ENCODE measurements around the gene PSMD2.
A peak's percentile ranks its signal among the peaks of the same experiment; 100 is the strongest.

PSMD2 gene

DNA sequence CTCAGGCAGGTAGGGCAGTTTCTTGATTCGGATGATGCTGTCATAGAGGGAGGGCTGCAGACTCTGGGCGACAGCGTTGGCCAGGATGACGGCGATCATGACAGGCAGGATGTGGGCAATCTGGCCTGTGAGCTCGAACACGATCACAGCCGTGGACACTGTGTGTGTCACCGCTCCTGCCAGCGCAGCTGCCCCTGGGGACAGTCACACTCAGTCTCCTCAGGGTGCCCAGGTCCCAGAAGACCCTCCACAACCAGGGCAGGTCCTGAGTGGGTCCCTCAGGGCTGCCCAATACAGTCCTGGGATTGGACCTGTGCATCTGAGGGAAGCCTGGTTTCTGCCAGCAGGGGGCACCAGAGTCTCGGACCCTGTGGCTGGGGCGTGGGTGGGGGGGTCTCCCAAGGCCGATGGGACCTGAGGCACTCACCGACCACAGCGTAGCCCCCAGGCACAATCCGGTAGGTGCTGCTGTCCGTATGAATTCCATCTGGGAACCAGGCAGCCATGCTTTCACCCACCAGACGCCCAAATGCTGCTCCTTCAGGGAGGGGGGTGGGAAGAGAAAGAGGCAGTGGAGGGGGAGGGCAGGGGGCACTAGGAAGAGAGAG lies 55.2 kb downstream of the PSMD2 start:
- DNase-seq (ENCODE audit: insufficient read length, low spot score), result no peak
- peak; percentile 9 for FAIRE-seq

DNA sequence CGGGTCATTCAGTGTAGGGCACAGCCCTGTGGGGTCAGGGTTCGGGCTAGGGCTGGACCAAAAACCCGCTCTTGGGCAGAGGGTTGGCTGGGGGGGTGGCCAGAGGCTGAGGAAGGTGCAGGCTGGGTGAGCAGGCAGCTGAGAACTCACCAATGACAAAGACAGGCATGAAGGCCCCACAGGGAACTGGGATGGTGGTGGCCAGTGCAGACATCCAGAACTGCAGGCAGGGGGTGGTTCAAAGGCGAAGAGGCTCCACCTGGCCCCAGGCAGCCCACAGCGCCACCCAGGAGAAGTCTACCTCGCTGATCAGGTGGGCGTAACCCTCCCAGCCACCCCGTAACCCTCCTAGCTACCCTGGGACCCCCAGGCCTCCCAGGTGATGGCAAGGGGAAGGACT lies 55.7 kb downstream of the PSMD2 start:
- DNase-seq (ENCODE audit: insufficient read length, low spot score) (no peak), FAIRE-seq (no peak)

DNA sequence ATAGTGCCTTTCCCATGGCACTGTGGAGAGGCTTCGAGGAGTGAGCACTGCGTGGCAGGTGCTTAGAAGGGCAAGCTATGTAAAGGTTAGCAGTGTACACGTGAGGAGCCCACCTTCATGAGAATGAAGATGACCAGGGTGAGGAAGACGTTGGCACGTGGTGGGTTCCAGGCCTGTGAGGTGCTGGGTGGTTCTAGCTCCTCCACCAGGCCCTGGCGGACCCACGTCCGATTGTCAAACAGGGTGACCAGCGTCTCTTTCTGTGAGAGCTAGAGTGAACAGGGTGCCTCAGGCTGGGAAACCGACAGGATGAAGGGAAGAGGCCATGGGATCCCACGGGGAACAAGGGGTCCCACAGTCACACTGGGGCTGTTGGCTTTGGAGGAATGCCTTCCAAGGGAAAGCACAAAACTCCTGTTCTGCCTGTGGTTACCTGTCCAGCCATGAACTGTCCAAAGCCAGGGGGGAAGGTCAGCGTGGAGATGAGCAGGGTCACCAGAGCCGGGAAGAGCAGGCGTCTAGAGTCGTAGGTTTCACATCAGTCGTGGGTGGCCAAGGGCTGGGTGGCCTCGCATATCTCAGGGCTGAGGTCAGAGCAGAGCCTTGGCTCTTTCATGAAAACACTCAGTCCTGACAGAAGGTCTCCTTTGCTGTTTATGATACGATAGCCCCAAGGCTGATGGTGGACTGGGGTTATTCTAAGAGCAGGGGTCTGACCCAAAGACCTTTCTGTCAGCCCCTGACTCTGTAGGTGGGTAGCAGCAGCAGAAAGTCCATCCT lies 56.4 kb downstream of the PSMD2 start:
- no peak for FAIRE-seq

DNA sequence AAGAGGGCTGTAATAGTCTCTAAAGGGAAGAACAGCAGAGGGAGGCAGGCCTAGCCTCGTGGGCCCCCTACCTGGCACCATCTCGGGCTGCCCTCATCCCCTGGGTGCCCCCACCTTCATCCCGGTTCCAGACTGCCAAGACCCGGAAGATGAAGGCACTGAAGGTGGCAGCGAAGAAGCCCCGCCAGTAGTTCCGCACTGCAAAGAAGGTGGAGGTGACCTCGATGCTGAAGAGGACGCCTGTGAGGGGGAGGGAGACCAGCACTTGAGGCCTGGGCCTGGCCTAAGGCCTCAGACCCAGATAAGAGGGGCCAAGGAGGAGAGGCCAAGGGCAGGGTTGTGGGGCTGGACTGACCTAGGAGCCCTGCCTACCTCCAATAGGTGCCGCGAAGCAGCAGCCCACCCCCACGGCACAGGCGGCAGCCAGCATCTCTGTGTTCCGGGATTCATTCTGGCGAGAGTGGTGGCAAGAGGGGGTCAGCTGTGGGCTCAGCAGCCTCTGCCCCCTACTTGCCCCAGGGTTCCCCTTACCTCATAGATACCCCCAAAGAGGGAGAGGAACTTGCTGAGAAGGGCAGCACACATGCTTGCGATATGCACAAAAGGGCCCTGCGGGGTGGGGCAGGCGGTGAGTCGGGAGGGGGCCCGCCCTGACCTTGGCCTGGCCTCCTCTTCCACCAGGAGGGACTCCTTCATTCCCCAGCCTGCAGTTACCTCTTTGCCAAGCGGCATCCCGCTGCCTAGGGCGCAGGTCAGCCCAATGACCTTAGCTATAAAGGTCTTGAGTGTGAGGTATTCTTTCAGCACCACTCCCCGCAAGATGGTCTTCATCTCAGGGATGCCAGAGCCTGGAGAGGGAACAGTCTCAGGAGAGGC lies 58.4 kb downstream of the PSMD2 start:
- DNase-seq (ENCODE audit: insufficient read length, low spot score) (no peak), FAIRE-seq (no peak)

More for the DNA sequence above, 56.4 kb downstream of the PSMD2 start:
- DNase-seq (ENCODE audit: insufficient read length, low spot score), result no peak

DNA sequence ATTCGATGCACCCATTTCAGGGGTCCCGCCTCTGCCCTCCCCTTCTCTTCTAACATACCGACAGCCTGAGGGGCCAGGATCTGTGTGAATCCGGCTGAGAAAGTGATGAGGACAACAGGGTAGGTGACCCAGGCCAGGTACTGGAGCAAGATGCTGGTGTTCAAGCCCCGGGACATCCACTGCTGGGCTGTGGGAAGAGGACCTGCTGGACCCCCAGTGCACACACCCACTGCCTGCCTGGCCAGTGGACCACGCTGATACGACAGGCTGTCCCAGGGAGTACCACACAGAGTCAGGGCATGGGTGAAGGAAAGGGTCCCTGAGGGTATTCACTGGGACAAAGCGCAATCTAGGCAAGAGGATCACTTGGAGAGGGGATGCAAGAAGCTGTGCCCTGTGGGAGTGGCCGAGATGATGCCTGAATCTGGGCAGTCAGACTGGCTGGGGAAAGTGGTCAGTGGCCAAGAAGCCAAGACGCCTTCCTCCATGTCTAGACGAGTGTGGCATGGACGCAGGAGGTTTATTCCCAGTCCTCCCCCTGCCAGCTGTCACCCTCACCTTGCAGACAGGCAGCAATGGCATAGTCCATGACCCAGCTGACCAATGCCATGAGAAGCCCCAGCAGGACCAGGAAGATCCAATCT lies 59.2 kb downstream of the PSMD2 start:
- FAIRE-seq (no peak), DNase-seq (ENCODE audit: insufficient read length, low spot score) (no peak)

All from HTR-8/SVneo (cell line).